GM18508 (cell line): Measurements from ENCODE around the gene CCNJ.
A peak's percentile ranks its signal among the peaks of the same experiment; 100 is the strongest.

Experiments used
- ATAC-seq: cut with Tn5 transposase; IDR thresholded peaks from one replicate; pipeline ENCODE4 v1.9.1; 2021; ENCODE audit warnings: moderate number of reproducible peaks; ENCODE audit not compliant: insufficient read depth, unreplicated experiment

The CCNJ gene

DNA sequence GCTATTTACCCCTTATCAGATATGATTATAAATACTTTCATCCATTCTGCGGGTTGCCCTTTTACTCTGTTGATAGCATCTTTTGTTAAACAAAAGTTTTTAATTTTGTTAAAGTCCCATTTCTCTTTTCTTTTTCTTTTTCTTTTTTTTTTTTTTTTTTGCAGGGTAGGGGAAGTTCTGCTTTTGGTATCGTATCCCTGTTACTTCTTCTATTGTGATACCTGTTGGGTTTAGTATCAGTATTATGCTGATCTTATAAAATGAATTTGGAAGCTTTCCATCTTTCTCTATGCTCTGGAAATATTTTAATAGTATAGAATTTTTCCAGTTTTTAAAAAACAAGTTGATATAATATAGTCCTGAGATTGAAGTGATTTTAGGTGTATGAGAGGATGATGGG lies 6.0 kb downstream of the CCNJ start:
- no peak for ATAC-seq

DNA sequence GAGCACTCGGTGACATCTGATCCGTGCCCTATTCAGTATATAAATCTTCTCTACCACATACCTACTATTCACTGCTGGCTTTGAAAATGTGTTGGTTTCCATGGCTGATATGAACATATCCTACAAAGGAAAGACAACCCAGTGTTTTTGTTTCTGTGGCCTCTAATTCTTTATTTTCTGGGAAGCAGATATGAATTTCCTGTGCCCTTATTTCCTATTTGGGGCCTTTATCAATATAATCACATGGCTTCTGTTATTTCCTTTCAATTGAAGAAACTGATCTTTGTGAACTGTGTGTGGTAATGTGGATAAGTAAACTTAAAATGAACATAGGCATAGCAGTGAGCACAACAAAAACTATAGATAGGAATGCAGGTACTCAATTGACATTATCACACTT lies 10.6 kb downstream of the CCNJ start:
- no peak for ATAC-seq

DNA sequence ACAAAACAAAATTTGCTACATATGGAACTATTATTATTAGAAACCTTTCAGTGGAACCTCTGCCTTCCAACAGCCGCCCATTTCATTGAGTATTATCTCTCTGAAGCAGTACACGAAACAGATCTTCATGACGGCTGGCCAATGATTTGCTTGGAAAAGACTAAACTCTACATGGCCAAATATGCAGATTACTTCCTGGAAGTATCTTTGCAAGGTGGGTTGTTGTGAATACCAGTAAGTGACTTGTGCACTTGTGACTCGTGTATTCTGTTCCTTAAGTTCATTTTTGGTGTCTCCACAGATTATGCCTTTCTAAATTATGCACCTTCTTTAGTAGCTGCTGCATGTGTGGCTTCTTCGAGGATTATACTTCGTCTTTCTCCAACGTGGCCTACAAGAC lies 13.4 kb downstream of the CCNJ start:
- ATAC-seq = no peak

DNA sequence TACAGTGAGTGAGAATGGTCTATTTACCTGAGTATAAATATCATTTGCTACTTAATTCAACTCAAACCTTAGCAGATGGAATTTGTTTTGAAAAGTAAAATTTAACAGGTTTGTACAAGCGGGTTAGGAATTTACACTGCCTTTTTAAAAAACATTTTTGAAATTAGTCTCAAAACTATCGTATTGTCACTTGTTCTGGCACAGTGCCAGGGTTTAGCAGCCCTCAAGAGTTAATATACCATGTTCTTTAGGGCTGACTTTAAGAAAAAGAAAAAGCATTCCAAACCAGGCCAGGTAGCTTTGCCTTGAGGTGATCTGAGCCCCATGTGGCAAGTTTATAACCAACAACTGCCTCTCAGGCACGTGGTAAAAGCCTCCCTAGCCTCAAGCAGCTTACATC lies 17.8 kb downstream of the CCNJ start:
- no peak for ATAC-seq

DNA sequence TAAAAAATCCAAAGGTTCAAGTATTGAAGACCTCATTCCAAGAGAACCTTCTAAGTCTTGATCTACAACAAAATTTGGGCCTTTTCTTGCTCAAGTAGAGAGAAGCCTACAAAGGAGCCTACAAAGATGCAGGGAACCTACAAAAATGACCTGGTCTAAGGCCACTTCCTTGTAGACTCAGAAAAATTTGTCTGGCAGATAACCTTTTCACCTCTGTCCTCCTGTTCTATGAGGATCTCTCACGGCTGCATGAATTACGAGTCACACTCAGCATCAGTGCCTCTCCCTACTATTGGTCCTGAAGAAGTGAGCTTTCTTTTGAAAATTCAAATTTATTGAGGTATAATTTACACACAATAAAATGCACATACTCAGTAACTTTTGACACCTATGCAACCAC lies 29.3 kb downstream of the CCNJ start:
- ATAC-seq = no peak

DNA sequence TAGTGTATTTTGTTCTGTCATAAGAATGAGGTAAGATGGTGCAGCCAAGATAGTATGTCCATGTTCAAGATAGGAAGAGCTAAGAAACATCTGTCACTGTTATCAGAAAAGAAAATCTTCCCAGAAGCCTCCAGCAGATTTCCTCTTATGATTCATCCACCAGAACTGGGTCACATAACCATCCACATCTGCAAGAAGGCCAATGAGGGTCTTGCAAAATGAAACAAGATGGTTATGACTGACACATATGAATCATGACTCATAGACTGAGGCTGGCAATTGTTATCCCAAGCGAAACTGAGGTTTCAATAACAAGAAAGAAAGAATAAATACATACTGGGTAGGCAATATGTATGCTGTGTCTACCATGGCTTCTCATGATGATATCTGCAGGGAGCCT lies 30.3 kb downstream of the CCNJ start:
- no peak for ATAC-seq

DNA sequence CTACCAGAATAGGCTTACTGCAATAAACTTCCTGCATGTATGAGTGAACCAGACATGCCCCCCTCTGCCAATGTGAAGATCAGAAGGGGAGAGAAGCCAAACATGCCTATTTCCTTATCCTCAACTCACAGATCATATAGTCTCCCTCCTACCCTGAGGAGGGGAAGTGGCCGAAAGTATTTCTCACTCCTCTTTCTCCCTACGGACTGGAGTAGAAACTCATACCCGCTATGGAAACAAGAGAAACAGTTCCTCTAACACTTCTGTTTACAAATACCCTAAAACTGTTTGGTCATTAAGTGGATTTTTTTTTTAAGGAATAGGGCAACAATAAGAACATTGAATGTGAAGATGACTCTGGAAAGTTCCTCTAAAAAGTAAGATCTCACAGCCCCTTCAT lies 31.4 kb downstream of the CCNJ start:
- ATAC-seq = no peak

DNA sequence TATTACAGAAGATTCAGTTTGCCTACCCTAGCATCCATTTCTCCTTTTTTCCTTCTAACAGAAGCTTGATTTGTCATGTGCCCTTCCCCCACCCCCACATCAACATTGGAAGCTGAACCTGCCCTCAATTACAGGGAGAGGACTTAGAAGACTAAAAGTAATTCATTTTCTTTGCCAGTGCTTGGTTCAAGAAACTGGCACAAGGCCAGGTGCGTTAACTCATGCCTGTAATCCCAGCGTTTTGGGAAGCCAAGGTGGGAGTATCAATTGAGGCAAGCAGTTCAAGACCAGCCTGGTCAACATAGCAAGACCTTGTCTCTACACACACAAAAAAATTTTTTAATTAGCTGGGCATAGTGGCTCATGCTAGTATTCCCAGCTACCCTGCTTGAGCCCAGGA lies 32.6 kb downstream of the CCNJ start:
- no peak for ATAC-seq

DNA sequence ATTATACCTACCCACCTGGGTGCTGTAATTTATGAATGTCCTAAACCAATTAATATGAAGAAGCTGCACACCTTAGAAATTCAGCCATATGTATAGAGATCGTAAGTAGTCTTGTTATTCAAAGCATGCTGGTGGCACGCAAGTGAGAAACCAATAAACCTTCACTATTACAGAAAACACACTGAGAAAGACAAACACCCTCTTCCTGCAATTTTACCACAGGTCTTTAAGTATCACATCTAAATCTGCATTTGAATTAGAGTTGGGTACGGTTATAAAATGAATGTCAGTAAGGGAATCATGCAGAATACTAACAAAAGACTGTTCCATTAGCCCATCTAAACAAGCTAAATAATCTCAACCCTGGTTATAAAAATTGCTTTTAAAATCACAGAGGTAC lies 33.8 kb downstream of the CCNJ start:
- no peak for ATAC-seq

DNA sequence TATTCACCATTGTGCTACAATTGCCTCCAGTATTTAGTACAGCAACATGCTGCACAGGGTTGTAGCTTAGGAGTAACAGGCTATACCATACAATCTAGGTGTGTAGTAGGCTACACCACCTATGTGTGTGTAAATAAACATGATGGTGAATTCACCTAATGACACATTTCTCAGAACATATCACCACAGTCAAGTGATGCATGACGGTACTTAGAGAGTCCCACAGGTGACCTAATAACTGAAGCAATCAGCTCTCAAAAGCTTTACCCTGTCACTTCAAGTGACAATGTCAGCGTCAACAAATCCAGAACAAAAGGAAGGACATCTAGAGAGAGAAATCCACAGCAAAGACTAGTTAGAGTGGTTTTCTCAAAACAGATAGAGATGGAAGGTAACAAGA lies 38.8 kb downstream of the CCNJ start:
- no peak for ATAC-seq

DNA sequence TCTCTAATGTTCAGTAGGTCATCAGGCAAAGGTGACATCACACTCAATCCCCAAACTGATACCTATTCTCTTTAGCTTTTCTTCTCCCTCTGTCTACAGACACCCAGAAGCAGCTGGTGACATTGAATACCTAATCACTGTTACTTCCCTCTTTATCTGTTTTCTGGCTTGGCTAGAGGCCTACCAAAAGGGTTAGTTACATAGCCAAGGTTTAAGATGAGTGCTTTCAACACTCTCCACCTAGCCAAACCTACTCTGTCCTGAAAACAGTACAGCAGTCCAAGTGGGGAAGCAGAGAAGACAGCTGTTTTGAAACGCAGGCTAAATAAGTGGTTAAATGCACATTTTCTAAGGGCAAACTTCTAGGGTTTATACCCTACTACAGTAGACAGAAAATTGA lies 39.4 kb downstream of the CCNJ start:
- ATAC-seq = no peak

DNA sequence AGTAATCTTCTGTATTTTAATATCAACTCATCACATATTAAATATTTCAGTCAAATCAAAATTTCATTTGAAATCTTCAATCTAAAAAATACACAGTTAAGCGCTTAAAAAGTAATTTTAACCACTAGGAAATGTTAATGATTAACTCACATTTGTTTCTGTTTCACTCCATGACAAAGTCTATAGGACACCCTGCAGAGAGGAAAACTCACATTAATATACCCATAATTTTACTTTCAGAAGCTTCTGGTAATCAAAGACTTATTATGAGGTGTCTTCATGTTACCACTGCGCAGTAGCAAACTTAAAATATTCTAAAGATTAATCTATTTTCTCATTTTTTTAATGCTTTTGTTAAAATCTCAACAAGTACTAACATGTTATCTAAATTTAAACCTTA lies 45.7 kb downstream of the CCNJ start:
- no peak for ATAC-seq

DNA sequence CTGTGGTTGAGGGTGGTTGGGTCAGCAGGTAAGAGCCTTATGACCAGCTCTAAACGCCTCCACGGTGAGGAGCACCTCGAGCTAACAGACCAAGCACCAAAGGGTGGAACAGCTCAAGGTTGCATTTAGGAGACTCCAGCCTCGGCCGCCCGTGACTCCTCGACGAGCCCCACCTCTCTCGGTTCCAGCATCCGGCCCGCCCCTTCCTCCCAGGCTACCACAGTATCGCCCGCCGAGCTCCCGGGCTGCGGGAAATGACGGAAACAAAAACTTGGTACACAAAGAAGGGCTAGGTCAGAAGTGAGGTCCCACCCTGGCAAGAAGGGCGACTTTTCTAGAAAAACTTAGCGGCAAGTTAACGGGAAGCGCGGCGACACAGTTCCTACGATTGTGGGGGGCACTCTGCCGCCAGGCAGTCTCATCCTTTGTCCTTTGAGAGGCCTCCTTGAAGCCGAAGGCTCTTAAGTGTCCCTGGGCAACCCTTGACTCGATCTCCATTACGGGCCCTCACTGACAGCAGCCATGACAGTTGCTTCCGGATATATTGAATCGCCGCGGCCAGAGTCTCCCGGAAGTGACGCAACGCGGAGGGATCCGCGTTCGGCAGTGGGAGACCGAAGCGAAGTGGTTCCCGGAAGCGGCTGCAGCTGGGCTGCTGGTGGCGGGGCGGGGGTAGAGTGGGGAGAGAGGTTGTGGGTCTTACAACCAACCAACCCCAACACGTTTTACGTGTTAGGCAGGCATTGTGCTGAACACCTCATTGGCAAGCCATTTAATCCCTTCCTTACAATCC lies 46.5 kb downstream of the CCNJ start:
- peak; percentile 55 for ATAC-seq

DNA sequence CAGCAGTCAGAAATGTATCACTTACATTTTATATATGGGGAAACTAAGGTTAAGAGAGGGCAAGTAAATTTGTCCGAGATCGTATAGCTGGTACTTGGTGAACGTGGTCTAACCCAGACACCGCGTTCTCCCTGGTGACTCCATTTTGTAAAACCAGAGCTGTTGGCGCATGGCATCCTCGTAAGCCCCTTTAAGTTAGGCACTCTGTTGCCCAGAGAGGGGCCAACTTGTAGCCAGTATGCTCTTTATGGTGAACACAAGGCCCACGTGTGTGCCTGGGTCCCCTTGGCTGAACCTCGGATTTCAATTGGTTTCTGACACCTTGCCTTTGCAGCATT lies 47.0 kb downstream of the CCNJ start:
- ATAC-seq = no peak

DNA sequence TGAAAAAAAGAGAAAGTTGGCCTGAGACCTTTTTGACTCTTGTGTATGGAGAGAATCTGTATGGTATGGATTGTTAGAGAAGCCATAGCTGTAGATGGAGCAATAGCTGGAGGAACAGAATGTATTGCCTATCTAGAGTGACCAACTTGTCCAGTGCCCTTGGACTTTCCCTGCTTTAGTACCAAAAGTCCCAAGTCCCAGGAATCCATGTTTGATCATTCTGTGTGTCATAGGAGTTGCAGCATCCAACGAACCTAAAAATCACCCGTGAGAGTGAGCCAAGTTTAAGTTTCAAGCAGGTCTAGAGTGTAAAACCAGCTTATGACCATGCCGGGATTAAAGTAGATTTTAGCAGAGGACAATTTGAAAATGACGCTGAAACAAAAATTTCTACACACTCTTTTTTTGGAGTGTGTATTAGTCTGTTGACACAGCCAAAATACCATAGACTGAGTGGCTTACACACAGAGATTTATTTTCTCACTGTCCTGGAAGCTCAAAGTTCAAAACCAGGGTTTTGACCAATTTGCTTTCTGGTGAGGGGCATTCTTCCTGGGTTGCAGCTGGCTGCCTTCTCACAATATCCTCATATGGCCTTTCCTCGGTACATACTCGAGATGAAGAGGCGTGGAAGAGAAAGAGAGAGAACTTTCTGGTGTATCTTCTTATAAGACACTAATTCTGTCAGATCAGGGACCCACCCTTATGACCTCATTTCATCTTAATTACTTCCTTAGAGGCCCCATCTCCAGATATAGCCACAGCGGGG lies 49.8 kb downstream of the CCNJ start:
- ATAC-seq = no peak

DNA sequence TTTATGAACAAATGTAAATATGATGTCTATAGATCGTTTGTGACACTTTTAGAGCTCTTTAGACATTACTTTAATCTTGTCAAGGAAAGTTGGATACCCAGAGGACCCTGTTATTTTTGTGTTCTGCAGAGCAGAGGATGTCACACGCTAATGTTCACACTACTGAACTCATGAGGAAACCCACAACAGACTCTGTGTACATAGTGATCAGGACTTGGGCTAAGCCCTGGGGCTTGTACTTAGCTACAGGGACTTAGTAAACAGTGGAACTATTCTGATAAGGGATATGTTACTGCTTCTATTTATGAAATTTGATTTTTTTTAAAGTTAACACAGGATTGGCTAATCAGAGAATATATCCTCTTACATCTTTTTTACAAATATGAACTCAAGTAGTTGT lies 50.6 kb downstream of the CCNJ start:
- no peak for ATAC-seq

DNA sequence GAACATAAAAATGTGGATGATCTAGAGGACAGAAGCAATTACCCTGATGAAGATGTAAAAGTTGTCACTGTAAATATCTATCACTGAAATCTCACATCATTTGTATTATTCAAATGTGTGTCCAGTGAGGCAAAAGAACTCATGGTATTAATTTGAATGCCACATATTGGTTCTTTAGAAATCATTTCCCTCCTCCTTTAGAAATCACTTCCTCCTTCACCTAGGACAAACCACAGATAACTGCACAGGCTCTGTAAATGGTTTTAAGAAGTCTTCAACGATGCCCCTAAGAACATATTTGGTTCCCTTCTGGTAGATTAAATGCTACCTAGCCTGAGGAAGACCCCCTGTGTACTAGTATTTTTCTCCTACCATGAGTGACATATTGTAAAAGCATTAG lies 53.6 kb downstream of the CCNJ start:
- ATAC-seq = no peak

DNA sequence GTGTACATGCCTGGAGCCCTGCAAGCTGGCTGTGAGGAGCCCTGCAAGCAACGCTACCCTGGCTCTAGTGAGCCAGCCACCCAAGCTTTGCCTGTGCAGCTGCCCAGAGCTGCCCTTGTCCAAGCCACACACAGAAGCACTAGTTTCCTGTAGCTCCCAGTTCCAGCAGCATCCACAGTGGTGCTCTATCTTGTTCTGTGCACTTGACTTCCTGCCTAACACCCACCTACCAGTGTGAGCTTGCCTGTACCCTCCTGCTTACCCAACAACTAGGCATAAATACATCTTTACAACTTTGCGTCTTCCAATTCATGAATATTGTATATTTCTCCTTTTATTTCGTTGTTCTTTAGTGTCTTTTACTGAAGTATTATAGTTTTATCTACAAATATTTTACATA lies 54.5 kb downstream of the CCNJ start:
- no peak for ATAC-seq

DNA sequence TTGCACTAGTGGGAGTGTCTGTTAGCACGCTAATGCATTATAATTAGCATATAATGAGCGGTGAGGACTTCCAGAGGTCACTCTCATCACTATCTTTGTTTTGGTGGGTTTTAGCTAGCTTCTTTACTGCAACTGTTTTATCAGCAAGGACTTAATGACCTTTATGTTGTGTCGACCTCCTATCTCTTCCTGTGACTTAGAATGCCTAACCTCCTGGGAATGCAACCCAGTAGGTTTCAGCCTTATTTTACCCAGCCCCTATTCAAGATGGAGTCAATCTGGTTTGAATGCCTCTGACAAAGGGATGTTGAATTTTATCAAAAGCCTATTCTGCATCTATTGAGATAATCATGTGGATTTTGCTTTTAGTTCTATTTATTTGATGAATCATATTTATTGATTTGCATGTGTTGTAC lies 64.2 kb downstream of the CCNJ start:
- no peak for ATAC-seq
